ENCODE measurements around the gene ENPP3.

GRCh38 chr6:131779304-131779703 lies 142.2 kb downstream of the ENPP3 start:
- TF ChIP-seq CTCF (IDR thresholded peaks at IDR 0.05) (no peak), POLR2AphosphoS5 (IDR thresholded peaks at IDR 0.05) (no peak), POLR2A (IDR thresholded peaks at IDR 0.05) (no peak)
